Testis (tissue), 2 donors: ENCODE data around the gene HERC4.

Experiments used
- POLR2A ChIP-seq: fragments of 450-650 bp; IDR thresholded peaks from one replicate; pipeline ENCODE4 v1.6.1; 2017; ENCODE audit warnings: antibody characterized with exemption, mild to moderate bottlenecking, moderate library complexity
- TF ChIP-seq, protein P1 (sequence below), 3 experiments: fragments of 450-650 bp in 2 of 3; fragments of 200-600 bp in 1 of 3; sonication (generic) in 1 of 3; IDR thresholded peaks; one replicate each; pipeline ENCODE4 v1.5.1; 2016 to 2019; ENCODE audit warnings: antibody characterized with exemption in 3 of 3, mild to moderate bottlenecking in 2 of 3, moderate library complexity in 1 of 3

DNA sequence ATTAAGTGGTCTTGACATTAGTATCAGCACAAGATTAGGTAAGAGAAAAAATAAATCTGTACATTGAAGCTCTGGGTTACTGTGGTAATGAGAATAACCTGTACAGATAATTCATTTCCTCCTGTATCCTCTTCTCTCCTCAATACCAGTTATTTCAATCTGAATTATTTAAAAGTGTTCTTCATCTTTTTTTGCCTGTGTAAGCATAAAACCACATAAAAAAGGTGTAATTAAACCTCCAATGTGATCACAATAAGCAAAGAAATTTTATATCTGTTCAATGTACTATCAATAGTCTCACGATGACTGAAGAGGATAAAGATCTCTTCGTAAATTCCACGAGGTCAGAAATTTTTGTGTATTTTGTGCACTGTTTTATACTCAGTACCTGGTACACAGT lies 33.0 kb upstream of the HERC4 start:
- no peak for TF ChIP-seq POLR2A
- TF ChIP-seq, protein P1, sequence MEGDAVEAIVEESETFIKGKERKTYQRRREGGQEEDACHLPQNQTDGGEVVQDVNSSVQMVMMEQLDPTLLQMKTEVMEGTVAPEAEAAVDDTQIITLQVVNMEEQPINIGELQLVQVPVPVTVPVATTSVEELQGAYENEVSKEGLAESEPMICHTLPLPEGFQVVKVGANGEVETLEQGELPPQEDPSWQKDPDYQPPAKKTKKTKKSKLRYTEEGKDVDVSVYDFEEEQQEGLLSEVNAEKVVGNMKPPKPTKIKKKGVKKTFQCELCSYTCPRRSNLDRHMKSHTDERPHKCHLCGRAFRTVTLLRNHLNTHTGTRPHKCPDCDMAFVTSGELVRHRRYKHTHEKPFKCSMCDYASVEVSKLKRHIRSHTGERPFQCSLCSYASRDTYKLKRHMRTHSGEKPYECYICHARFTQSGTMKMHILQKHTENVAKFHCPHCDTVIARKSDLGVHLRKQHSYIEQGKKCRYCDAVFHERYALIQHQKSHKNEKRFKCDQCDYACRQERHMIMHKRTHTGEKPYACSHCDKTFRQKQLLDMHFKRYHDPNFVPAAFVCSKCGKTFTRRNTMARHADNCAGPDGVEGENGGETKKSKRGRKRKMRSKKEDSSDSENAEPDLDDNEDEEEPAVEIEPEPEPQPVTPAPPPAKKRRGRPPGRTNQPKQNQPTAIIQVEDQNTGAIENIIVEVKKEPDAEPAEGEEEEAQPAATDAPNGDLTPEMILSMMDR (IDR thresholded peaks at IDR 0.05), result no peak
